Calu3 (cell line): Measurements from ENCODE around the gene KDSR. TPM values are rescaled to one million over a fixed set of nuclear protein-coding genes. Genes with fewer than 3 reads are reported as not detected.

Experiments
- BruUV-seq: library from RNA; stranded (reverse); fragments of 400-500 nt; replicated peaks from 2 replicates; lab custom pipeline; 2021; lab: Mats Ljungman, UMichigan
- CTCF ChIA-PET: fragments of 300-600 bp; sonication (Branson Sonifier 250); formaldehyde crosslinking; loops from one replicate; lab custom pipeline; 2022; ENCODE audit warnings: antibody characterized with exemption; lab: Charles Lee
- DNase-seq: peaks from one replicate; pipeline ENCODE4 v3.0.0; 2022
- H3K27ac Mint-ChIP-seq: one replicate; pipeline ENCODE4 v1.8.0; 2022; ENCODE audit warnings: mixed read lengths; ENCODE audit not compliant: unreplicated experiment
- H3K27me3 Mint-ChIP-seq: one replicate; pipeline ENCODE4 v1.8.0; 2022; ENCODE audit warnings: mixed read lengths; ENCODE audit not compliant: unreplicated experiment
- H3K36me3 Mint-ChIP-seq: one replicate; pipeline ENCODE4 v1.8.0; 2022; ENCODE audit warnings: mild to moderate bottlenecking, moderate library complexity, mixed read lengths; ENCODE audit not compliant: insufficient read depth, unreplicated experiment
- H3K4me1 Mint-ChIP-seq: one replicate; pipeline ENCODE4 v1.8.0; 2022; ENCODE audit warnings: mild to moderate bottlenecking, low read depth, mixed read lengths; ENCODE audit not compliant: unreplicated experiment
- H3K4me3 Mint-ChIP-seq: one replicate; pipeline ENCODE4 v1.8.0; 2022; ENCODE audit warnings: mild to moderate bottlenecking, low read depth, moderate library complexity, mixed read lengths; ENCODE audit not compliant: unreplicated experiment
- H3K9me3 Mint-ChIP-seq: one replicate; pipeline ENCODE4 v1.8.0; 2022; ENCODE audit warnings: low read depth, mixed read lengths; ENCODE audit not compliant: unreplicated experiment
- CTCF ChIP-seq: fragments of 200-600 bp; IDR thresholded peaks from one replicate; pipeline ENCODE4 v1.8.0; 2022; ENCODE audit warnings: antibody characterized with exemption; ENCODE audit not compliant: unreplicated experiment
- intact Hi-C: fragments of 100-400 bp; cut with micrococcal nuclease; formaldehyde crosslinking; loops from one replicate; pipeline ENCODE4 v1.10.0; 2022; ENCODE audit not compliant: unreplicated experiment
- total RNA-seq: library from RNA; stranded (reverse); gene quantifications from 2 replicates; pipeline ENCODE4 v1.2.3, GENCODE V29; 2022

Gene KDSR
- total RNA-seq, 1 experiment from 2014 or later, result 53.3 TPM

GRCh38 chr18:63299837-63300745 is 66.9 kb downstream of the KDSR start:
- no peak overlapping the region for H3K4me3 Mint-ChIP-seq
- H3K27ac Mint-ChIP-seq, result no peak overlapping the region
- CTCF ChIA-PET, result no interaction called here
- H3K36me3 Mint-ChIP-seq, result no peaks in the 10 kb centered on the region
- H3K4me1 Mint-ChIP-seq, result peaks cover 16% of the 10 kb centered on the region
- H3K9me3 Mint-ChIP-seq, result no peaks in the 10 kb centered on the region
- no peak for DNase-seq
- BruUV-seq, result no TSS peak
- intact Hi-C loops, result no loop called here
- no peaks in the 10 kb centered on the region for H3K27me3 Mint-ChIP-seq
- TF ChIP-seq CTCF, result no peak

GRCh38 chr18:63298400-63299365 is 68.3 kb downstream of the KDSR start:
- Mint-ChIP-seq H3K9me3 (no peaks in the 10 kb centered on the region), H3K27me3 (no peaks in the 10 kb centered on the region), H3K27ac (no peak overlapping the region), H3K4me1 (peaks cover 13% of the 10 kb centered on the region), H3K36me3 (no peaks in the 10 kb centered on the region), H3K4me3 (no peak overlapping the region)
- no peak for TF ChIP-seq CTCF
- BruUV-seq, result no TSS peak
- CTCF ChIA-PET, result no interaction called here
- DNase-seq, result no peak
- intact Hi-C loops, result no loop called here

- H3K27me3 Mint-ChIP-seq, result no peaks in the 10 kb centered on the region
- no peak for DNase-seq
- no peak overlapping the region for H3K27ac Mint-ChIP-seq
- CTCF ChIA-PET, result no interaction called here
- H3K36me3 Mint-ChIP-seq, result no peaks in the 10 kb centered on the region
- no TSS peak for BruUV-seq
- no peaks in the 10 kb centered on the region for H3K9me3 Mint-ChIP-seq
- TF ChIP-seq CTCF, result no peak
- intact Hi-C loops, result no loop called here
- H3K4me3 Mint-ChIP-seq, result no peak overlapping the region
- H3K4me1 Mint-ChIP-seq, result peaks cover 5% of the 10 kb centered on the region
Measured at GRCh38 chr18:63297687-63298399, 69.2 kb downstream of the KDSR start.

GRCh38 chr18:63293935-63294334 is 73.1 kb downstream of the KDSR start:
- H3K9me3 Mint-ChIP-seq, result no peaks in the 10 kb centered on the region
- DNase-seq, result no peak
- no peaks in the 10 kb centered on the region for H3K27me3 Mint-ChIP-seq
- no peaks in the 10 kb centered on the region for H3K36me3 Mint-ChIP-seq
- CTCF ChIA-PET, result interaction anchor here (0.7 kb wide), 1 partner anchor 111 kb away, joined by 4 read pairs; no protein-coding TSS in a partner anchor
- BruUV-seq, result no TSS peak
- H3K27ac Mint-ChIP-seq, result no peak overlapping the region
- no peak for TF ChIP-seq CTCF
- intact Hi-C loops, result no loop called here
- no peaks in the 10 kb centered on the region for H3K4me1 Mint-ChIP-seq
- no peak overlapping the region for H3K4me3 Mint-ChIP-seq
